ENCODE data around the gene ROPN1B.
"Not testable (repeated sequence)": the region's sequence is repeated elsewhere in the genome, so short reads cannot be mapped to it uniquely, and the experiment has no call there.

The ROPN1B gene

GRCh38 chr3:125971997-125972944 is 3.3 kb downstream of the ROPN1B start:
- TF ChIP-seq, protein P1, sequence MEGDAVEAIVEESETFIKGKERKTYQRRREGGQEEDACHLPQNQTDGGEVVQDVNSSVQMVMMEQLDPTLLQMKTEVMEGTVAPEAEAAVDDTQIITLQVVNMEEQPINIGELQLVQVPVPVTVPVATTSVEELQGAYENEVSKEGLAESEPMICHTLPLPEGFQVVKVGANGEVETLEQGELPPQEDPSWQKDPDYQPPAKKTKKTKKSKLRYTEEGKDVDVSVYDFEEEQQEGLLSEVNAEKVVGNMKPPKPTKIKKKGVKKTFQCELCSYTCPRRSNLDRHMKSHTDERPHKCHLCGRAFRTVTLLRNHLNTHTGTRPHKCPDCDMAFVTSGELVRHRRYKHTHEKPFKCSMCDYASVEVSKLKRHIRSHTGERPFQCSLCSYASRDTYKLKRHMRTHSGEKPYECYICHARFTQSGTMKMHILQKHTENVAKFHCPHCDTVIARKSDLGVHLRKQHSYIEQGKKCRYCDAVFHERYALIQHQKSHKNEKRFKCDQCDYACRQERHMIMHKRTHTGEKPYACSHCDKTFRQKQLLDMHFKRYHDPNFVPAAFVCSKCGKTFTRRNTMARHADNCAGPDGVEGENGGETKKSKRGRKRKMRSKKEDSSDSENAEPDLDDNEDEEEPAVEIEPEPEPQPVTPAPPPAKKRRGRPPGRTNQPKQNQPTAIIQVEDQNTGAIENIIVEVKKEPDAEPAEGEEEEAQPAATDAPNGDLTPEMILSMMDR (IDR thresholded peaks at IDR 0.05; ENCODE audit: low read depth, low read length) = peak; percentile 65
- peak overlapping the region; percentile 17 for H3K4me3 ChIP-seq (ENCODE audit: low read depth, low read length)
- in situ Hi-C loops (cut with HindIII; ENCODE audit: low sequenced_read_pairs) = not testable (repeated sequence)
- peak; percentile 9 for DNase-seq (ENCODE audit: low read depth, low spot score)

- in situ Hi-C loops (cut with HindIII; ENCODE audit: low sequenced_read_pairs); DNase-seq (ENCODE audit: low read depth, low spot score); H3K4me3 ChIP-seq (ENCODE audit: low read depth, low read length): not testable (repeated sequence)
These were observed 6.4 kb downstream of the ROPN1B start for GRCh38 chr3:125975245-125976002.

DNA sequence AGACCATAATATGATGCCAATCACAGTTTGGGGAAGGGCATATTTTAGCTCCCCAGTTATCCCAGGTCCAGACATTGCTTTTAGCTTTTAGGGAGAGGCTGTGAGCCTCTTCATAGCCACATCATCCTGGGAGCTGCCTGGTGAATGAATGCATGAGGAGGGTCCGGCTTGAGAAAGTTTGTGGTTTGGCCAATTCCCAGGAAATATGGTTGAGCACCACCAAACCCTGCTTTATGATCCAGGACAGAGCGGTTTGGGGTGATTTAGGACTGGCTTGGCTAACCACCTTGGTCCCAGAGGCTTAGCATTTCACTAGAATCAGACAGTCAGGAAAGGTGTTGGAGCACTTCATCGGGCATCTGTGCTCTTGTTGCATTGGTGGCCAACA is 7.0 kb downstream of the ROPN1B start:
- DNase-seq (ENCODE audit: low read depth, low spot score); in situ Hi-C loops (cut with HindIII; ENCODE audit: low sequenced_read_pairs); H3K4me3 ChIP-seq (ENCODE audit: low read depth, low read length): not testable (repeated sequence)

- not testable (repeated sequence) for DNase-seq (ENCODE audit: low read depth, low spot score); H3K4me3 ChIP-seq (ENCODE audit: low read depth, low read length)
These were observed 8.1 kb downstream of the ROPN1B start for GRCh38 chr3:125977104-125977503.

DNA sequence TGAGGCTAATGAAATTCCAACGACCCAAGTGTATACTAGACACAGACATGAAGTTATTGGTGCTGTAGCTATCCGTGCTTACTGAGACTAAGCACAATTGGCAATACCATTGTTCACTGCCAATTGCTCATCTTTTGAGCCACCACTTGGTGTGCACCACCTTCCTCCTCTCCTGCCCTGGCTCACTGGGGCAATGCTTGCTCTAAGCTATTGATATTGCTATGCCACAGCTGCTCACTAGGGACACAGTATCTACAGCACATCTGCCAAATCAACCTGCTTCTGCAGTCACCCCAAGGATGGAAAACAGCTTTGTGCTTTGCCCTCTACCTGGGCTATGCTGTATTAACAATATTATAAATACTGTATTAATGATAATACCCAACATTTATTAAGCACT is 16.0 kb downstream of the ROPN1B start:
- DNase-seq (ENCODE audit: low read depth, low spot score); H3K4me3 ChIP-seq (ENCODE audit: low read depth, low read length); in situ Hi-C loops (cut with HindIII; ENCODE audit: low sequenced_read_pairs): not testable (repeated sequence)

More at GRCh38 chr3:125977104-125977503, 8.1 kb downstream of the ROPN1B start:
- in situ Hi-C loops (cut with HindIII; ENCODE audit: low sequenced_read_pairs) = not testable (repeated sequence)

GRCh38 chr3:125990253-125990970 is 21.4 kb downstream of the ROPN1B start:
- in situ Hi-C loops (cut with HindIII; ENCODE audit: low sequenced_read_pairs) = no loop called here

DNA sequence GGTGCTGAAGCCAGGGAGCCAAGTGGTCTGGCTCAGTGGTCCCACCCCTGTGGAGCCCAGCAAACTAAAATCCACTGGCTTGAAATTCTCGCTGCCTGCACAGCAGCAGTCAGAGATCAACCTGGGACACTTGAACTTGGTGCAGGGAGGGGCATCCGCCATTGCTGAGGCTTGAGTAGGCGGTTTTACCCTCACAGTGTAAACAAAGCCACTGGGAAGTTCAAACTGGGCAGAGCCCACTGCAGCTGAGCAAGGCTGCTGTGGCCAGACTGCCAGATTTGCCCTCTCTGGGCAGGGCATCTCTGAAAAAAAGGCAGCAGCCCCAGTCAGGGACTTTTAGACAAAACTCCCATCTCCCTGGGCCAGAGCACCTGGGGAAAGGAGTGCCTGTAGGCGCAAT is 27.8 kb downstream of the ROPN1B start:
- not testable (repeated sequence) for DNase-seq (ENCODE audit: low read depth, low spot score)

More at GRCh38 chr3:125990253-125990970, 21.4 kb downstream of the ROPN1B start:
- peak; percentile 94 for DNase-seq (ENCODE audit: low read depth, low spot score)
- peak overlapping the region; percentile 77 for H3K4me3 ChIP-seq (ENCODE audit: low read depth, low read length)
- TF ChIP-seq, protein P1 (IDR thresholded peaks at IDR 0.05; ENCODE audit: low read depth, low read length) = no peak

DNA sequence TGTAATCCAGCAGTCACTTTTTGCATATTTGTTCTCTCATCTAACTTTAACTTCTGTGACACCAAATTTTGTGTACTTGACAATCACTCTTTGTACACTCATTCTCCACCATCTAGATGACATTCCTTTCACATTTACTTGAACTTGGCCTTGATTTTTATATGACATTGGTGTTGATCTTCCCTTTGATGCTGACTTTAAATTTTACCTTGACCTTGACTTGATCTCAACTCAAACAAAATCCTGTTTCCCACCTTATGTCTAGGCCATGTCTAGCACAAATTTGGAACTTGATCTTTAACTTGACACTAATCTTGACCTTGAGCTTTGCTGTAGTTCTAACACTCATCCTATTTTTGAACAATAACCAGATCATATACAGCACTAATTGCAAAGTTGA is 33.2 kb downstream of the ROPN1B start:
- in situ Hi-C loops (cut with HindIII; ENCODE audit: low sequenced_read_pairs) = no loop called here
- no peak overlapping the region for H3K4me3 ChIP-seq (ENCODE audit: low read depth, low read length)
- DNase-seq (ENCODE audit: low read depth, low spot score) = no peak
- TF ChIP-seq, protein P1 (IDR thresholded peaks at IDR 0.05; ENCODE audit: low read depth, low read length) = no peak

More for the DNA sequence above, 27.8 kb downstream of the ROPN1B start:
- in situ Hi-C loops (cut with HindIII; ENCODE audit: low sequenced_read_pairs); H3K4me3 ChIP-seq (ENCODE audit: low read depth, low read length): not testable (repeated sequence)
